Stomach (tissue), 9 donors: ENCODE results near the gene REN. TPM values are rescaled to one million over a fixed set of nuclear protein-coding genes. Genes with fewer than 3 reads are reported as not detected.

Experiments used
- DNase-seq, 2 donors: peaks; one replicate each; pipeline versions ENCODE4 v3.0.0 to v3.0.0-alpha.2; 2013 to 2019
- H3K27ac ChIP-seq, 5 donors: fragments of 200-600 bp in 4 of 5; sonication (generic) in 4 of 5; one replicate each; pipeline ENCODE4 v1.5.1; 2013 to 2019; ENCODE audit warnings: mild to moderate bottlenecking in 1 of 5, moderate library complexity in 1 of 5
- H3K27me3 ChIP-seq, 3 donors: fragments of 200-600 bp; sonication (generic); one replicate each; pipeline ENCODE4 v1.5.1; 2017 to 2019; ENCODE audit warnings: mixed run types in 1 of 3
- H3K36me3 ChIP-seq, 4 donors: fragments of 200-600 bp; sonication (generic); 1 replicate in 3 of 4; 2 replicates in 1 of 4; pipeline ENCODE4 v1.5.1; 2016 to 2019
- H3K4me1 ChIP-seq, 4 donors: fragments of 200-600 bp; sonication (generic); one replicate each; pipeline ENCODE4 v1.5.1; 2016 to 2019
- H3K4me3 ChIP-seq, 4 donors: fragments of 200-600 bp; sonication (generic) in 3 of 4; one replicate each; pipeline ENCODE4 v1.5.1; 2016 to 2019; ENCODE audit warnings: mild to moderate bottlenecking in 1 of 4
- H3K9me3 ChIP-seq, 4 donors: fragments of 200-600 bp; sonication (generic); one replicate each; pipeline ENCODE4 v1.5.1; 2016 to 2019
- CTCF ChIP-seq, 7 experiments: fragments of 450-650 bp in 4 of 7; fragments of 200-600 bp in 3 of 7; sonication (generic) in 3 of 7; IDR thresholded peaks; one replicate each; pipeline ENCODE4 v1.5.1; 2016 to 2019; ENCODE audit warnings: antibody characterized with exemption in 7 of 7, control low read depth in 2 of 7, mild to moderate bottlenecking in 1 of 7
- EP300 ChIP-seq: sonication (generic); formaldehyde crosslinking; IDR thresholded peaks from one replicate; pipeline ENCODE4 v1.6.1; 2017; ENCODE audit warnings: antibody characterized with exemption
- POLR2A ChIP-seq, 4 donors: fragments of 450-650 bp; IDR thresholded peaks; one replicate each; pipeline ENCODE4 v1.6.1; 2016; ENCODE audit warnings: antibody characterized with exemption in 4 of 4, control low read depth in 2 of 4, mild to moderate bottlenecking in 1 of 4, moderate library complexity in 1 of 4
- POLR2AphosphoS5 ChIP-seq, 3 donors: sonication (generic); formaldehyde crosslinking; IDR thresholded peaks; one replicate each; pipeline ENCODE4 v1.6.1; 2016; ENCODE audit warnings: antibody characterized with exemption in 3 of 3
- WGBS, 5 donors: extraction: QIAGEN DNeasy Blood & Tissue Kit in 3 of 5; methylation state at CpG; one replicate each; pipeline versions ENCODE4 v1.1.5 to v1.1.7; 2013 to 2018; 5-methylcytosine and 5-hydroxymethylcytosine counted together
- intact Hi-C: fragments of 100-400 bp; cut with DNase I; formaldehyde crosslinking; loops from one replicate; pipeline ENCODE4 v1.15.1; 2023; ENCODE audit warnings: low total_unique reads
- polyA plus RNA-seq, 3 donors: library from polyadenylated mRNA; stranded (reverse); fragments of 200-250 nt; gene quantifications; one replicate each; pipeline ENCODE4 v1.2.3, GENCODE V29; 2013
- total RNA-seq, 5 donors: library from RNA; depleted of rRNA; stranded (reverse); fragments of >200 nt; gene quantifications; one replicate each; pipeline versions ENCODE4 v1.1.0 to v1.2.3, GENCODE V29; 2014 to 2016
- donor health status: healthy with polysubstance abuse.
- donor health status: Bipolar disorder and iron deficiency.
- donor health status: healthy.

Gene REN
- total and polyA plus RNA-seq, 8 donors = 0.08 TPM; not detected in 7

GRCh38 chr1:204141131-204141530 lies 25.0 kb downstream of the REN start:
- TF ChIP-seq CTCF (IDR thresholded peaks at IDR 0.05) = no peak
- no peak for TF ChIP-seq POLR2AphosphoS5 (IDR thresholded peaks at IDR 0.05)
- TF ChIP-seq EP300 = no peak
- no peak for TF ChIP-seq POLR2A (IDR thresholded peaks at IDR 0.05)
- WGBS, 5 donors = 79 to 96% (median 90%) methylated on average over 3 of the region's 3 CpGs
- Histone ChIP-seq H3K4me1 (no peaks in the 10 kb centered on the region), H3K36me3 (peaks cover 0 to 53% (median 25%) of the 10 kb centered on the region in 4 donors), H3K27ac (no peak overlapping the region), H3K9me3 (no peaks in the 10 kb centered on the region), H3K4me3 (no peak overlapping the region), H3K27me3 (no peaks in the 10 kb centered on the region)
- no peak for DNase-seq
- intact Hi-C loops = no loop called here

GRCh38 chr1:204139952-204140351 lies 26.2 kb downstream of the REN start:
- Histone ChIP-seq H3K4me1 (no peaks in the 10 kb centered on the region), H3K27me3 (no peaks in the 10 kb centered on the region), H3K9me3 (no peaks in the 10 kb centered on the region), H3K4me3 (no peak overlapping the region), H3K27ac (no peak overlapping the region), H3K36me3 (peaks cover 0 to 59% (median 24%) of the 10 kb centered on the region in 4 donors)
- DNase-seq = no peak
- TF ChIP-seq POLR2A (IDR thresholded peaks at IDR 0.05) = no peak
- no peak for TF ChIP-seq POLR2AphosphoS5 (IDR thresholded peaks at IDR 0.05)
- no peak for TF ChIP-seq CTCF (IDR thresholded peaks at IDR 0.05)
- no peak for TF ChIP-seq EP300
- 89 to 98% (median 97%) methylated on average over 6 of the region's 6 CpGs for WGBS, 5 donors
- intact Hi-C loops = no loop called here

- TF ChIP-seq EP300 (no peak), POLR2A (IDR thresholded peaks at IDR 0.05) (no peak)
- Histone ChIP-seq H3K4me1 (no peaks in the 10 kb centered on the region), H3K9me3 (no peaks in the 10 kb centered on the region), H3K27ac (no peak overlapping the region), H3K27me3 (no peaks in the 10 kb centered on the region), H3K4me3 (no peak overlapping the region), H3K36me3 (peaks cover 0 to 67% (median 33%) of the 10 kb centered on the region in 4 donors)
- no peak for DNase-seq
- intact Hi-C loops = no loop called here
- 72 to 93% (median 82%) methylated on average over 2 of the region's 2 CpGs for WGBS, 5 donors
Measured at GRCh38 chr1:204139088-204139487, 27.0 kb downstream of the REN start.

GRCh38 chr1:204136814-204137213 lies 29.3 kb downstream of the REN start:
- TF ChIP-seq EP300 = no peak
- no peak for TF ChIP-seq POLR2A (IDR thresholded peaks at IDR 0.05)
- TF ChIP-seq CTCF (IDR thresholded peaks at IDR 0.05) = no peak
- TF ChIP-seq POLR2AphosphoS5 (IDR thresholded peaks at IDR 0.05) = no peak
- DNase-seq = no peak
- Histone ChIP-seq H3K4me3 (no peak overlapping the region), H3K27ac (no peak overlapping the region), H3K4me1 (no peaks in the 10 kb centered on the region), H3K9me3 (no peaks in the 10 kb centered on the region), H3K27me3 (no peaks in the 10 kb centered on the region), H3K36me3 (peaks cover 0 to 72% (median 33%) of the 10 kb centered on the region in 4 donors)
- intact Hi-C loops = no loop called here
- WGBS, 5 donors = 56 to 80% (median 64%) methylated on average over 1 to 2 of the region's 2 CpGs

GRCh38 chr1:204134103-204134502 lies 32.0 kb downstream of the REN start:
- Histone ChIP-seq H3K27ac (no peak overlapping the region), H3K36me3 (peaks cover 0 to 50% (median 26%) of the 10 kb centered on the region in 4 donors), H3K9me3 (no peaks in the 10 kb centered on the region), H3K27me3 (no peaks in the 10 kb centered on the region), H3K4me3 (no peak overlapping the region), H3K4me1 (peaks cover 6 to 26% (median 22%) of the 10 kb centered on the region in 4 donors)
- DNase-seq = no peak
- intact Hi-C loops = no loop called here
- TF ChIP-seq CTCF (IDR thresholded peaks at IDR 0.05) (no peak), POLR2AphosphoS5 (IDR thresholded peaks at IDR 0.05) (no peak), EP300 (no peak), POLR2A (IDR thresholded peaks at IDR 0.05) (no peak)
- 80 to 95% (median 87%) methylated on average over 11 of the region's 11 CpGs for WGBS, 5 donors
